ENCODE data around the gene ERICH3. TPM values are rescaled to one million over a fixed set of nuclear protein-coding genes. Genes with fewer than 3 reads are reported as not detected.

Gene ERICH3
- total RNA-seq, 1 experiment from 2014 or later, result 0.07 TPM

- no peak for DNase-seq (ENCODE audit: low spot score)
Measured at GRCh38 chr1:74587888-74588287, 85.7 kb downstream of the ERICH3 start.

GRCh38 chr1:74586253-74586897 lies 87.2 kb downstream of the ERICH3 start:
- DNase-seq (ENCODE audit: low spot score), result peak; percentile 2

DNA sequence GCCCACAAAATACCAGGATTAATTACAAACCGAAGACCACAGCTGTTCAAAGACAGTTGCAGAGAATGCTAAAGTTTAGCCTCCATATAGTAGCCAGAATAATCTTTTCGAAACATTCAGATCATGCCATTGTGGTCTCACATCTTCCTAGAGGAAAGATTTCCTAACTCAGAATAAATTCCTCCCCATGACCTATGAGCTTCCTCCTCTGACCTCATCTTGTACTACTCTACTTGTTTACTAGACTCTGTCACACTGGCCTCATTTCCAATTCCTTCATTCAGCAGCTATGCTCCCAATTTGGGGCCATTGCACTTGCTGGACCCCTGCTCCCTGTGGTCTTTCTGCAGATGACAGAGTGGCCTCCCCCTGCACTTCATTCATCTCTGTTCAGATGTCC lies 89.4 kb downstream of the ERICH3 start:
- DNase-seq (ENCODE audit: low spot score), result no peak

DNA sequence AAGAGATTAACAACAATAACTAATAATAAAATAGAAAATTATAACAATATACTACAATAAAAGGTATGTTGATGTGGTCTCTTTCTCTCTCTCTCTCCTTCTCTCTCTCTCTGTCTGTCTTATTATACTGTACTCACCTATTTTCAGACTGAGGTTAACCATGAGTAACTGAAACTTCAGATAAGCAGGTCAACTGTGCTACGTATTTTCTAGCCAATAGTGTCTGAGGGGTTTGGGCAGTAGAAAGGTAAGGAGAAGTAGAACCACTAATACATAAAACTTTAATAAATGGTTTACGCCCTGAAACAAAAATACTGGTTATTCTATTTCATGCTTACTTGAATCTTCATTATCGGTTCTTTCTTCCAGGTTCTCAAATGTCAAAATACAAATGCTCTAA lies 90.2 kb downstream of the ERICH3 start:
- no peak for DNase-seq (ENCODE audit: low spot score)

GRCh38 chr1:74579425-74579824 lies 94.2 kb downstream of the ERICH3 start:
- no peak for DNase-seq (ENCODE audit: low spot score)

DNA sequence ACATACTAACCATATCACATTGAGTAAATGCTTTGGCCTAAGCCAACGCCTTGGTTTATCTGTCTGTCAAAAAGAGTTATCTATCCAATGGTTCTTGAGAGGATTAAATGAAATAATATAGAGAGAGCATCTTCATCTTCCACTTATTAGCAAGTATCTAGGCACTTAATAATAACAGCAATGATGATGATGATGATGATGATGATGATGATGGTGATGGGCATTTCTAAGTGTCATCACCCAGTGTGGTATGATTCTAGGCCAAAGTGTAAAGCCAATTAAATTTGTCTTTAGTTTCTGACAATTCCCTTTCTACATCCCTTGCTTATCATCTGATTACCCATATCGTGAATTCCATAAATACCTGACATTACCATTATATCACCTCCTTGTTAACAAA lies 95.5 kb downstream of the ERICH3 start:
- DNase-seq (ENCODE audit: low spot score), result no peak

DNA sequence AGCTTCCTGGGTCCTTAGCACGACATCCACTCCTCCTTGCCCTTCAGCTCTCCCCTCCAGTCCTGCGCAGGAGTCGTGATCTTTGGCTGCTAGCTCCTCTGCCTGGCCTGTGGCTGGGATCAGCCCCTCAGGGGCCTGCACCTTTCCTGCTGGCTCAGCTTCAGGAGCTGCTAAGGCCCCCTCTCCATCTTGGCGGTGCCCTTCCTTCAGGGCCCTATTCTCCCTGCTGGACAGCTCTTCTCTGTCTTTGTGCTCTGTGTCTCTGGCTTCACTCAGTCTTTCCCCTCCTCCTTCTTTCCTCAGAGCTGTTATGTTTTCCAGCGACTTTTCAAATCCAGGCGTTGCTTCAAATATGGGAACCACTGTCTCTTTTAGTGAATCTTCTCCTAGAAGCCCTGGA lies 101.7 kb downstream of the ERICH3 start:
- no peak for DNase-seq (ENCODE audit: low spot score)

- DNase-seq (ENCODE audit: low spot score), result no peak
Measured at GRCh38 chr1:74571493-74571800, 102.1 kb downstream of the ERICH3 start.

DNA sequence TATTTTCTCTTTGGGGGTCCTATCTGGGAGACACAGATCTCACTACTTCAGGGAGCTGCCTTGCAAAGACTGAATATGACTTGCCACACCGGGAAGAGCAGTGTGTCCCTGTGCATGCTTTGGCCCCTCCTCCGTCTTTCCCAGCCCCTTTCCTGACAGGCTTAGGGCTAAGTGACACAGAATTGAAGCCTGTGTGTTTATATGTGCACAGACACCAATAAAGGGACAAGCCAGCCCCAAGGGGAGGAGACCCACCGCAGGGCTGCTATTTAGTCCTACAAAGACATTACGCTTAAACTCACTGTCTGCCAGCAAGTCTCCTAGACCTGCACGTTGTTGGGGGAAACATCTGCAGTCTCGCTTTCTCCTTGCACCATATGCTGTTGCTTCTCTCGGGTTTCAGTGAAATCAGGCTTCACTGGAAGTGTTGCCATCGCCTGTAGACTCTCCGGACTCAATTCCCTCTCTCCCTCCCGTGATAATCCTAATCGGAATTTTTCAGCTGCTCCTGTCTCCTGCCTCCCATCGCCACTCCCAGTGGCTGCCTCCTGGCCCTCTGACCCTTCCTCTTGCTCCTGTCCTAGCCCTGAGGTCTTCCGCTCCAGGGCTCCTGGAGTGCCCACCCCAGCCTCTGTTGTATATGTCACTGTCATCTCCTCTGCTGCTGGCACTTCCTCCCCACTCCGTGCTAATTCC lies 102.6 kb downstream of the ERICH3 start:
- no peak for DNase-seq (ENCODE audit: low spot score)

GRCh38 chr1:74549932-74550331 lies 123.7 kb downstream of the ERICH3 start:
- no peak for DNase-seq (ENCODE audit: low spot score)

DNA sequence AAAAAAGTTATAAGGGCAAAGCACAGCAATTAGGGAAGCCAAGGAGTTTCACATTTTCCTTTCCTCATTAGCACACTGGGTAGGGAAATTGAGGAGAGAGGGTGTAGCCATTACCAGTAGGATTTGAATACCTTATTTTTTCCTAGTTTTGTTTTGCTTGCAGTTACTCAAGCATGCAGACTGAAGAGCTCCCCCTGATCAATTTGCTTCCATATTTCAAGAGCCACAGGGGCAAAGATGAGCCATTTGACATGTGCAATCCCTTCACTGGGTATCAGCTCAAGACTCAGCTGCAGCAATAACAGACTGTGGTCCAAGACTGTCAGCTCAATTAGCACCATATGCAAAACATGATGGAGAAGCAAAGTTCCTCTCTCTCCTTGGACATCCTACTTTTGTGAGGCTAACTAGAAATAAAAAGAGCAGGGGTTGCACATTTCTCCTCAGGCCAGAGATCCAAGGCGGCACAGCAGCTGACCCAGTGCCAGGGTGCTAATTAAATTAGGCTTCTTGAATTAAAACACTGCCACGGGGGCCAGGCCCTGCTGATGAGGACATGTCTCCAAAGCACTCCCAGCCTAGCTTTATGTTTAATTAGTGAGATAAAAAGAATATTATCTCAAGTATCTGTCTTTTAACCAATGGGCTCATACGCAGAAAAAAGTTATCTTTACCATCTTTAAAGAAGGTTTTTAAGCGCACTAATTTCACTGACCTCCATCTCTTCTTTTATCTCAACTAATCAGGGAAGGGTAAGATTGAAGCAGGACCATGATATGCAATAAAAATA lies 124.4 kb downstream of the ERICH3 start:
- DNase-seq (ENCODE audit: low spot score), result no peak

DNA sequence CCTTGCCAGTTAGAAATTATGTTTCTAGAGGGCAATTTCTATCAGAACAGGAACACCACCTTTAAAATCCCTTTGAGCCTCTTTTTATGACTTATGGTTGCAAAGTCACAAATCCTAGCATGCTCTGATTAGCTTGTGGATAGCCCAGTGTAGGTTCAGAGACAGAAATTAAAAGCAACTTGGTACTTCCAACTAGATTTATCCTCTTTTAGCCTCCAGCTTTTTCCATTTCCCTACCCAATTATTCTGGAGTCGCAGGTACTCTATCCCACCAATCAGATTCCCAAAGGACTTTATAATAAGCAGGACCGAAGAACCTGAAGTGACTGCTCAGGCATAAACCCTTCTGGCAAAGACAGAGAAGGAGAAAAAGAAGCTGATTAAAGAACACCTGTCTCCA lies 127.8 kb downstream of the ERICH3 start:
- no peak for DNase-seq (ENCODE audit: low spot score)

GRCh38 chr1:74534241-74534640 lies 139.4 kb downstream of the ERICH3 start:
- DNase-seq (ENCODE audit: low spot score), result peak; percentile 46

DNA sequence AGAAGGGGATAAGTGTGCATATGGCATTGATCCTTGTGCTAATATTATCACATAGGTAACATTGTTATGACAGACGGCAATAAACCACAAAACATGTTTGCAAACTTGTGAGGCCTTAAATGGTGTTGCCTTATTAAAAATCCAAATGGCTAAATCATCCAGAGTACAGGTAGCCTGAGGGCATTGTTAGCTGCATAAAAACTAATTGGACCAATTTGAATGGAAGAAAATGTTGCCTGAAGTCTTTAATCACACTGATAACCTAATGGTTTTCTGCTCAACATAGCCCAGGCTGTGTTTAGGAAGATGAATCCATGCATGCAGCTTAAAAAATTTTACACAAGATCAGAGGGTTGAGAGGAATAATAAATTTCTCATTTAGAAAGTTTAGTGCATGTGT lies 141.8 kb downstream of the ERICH3 start:
- no peak for DNase-seq (ENCODE audit: low spot score)

GRCh38 chr1:74530892-74531291 lies 142.7 kb downstream of the ERICH3 start:
- DNase-seq (ENCODE audit: low spot score), result no peak

DNA sequence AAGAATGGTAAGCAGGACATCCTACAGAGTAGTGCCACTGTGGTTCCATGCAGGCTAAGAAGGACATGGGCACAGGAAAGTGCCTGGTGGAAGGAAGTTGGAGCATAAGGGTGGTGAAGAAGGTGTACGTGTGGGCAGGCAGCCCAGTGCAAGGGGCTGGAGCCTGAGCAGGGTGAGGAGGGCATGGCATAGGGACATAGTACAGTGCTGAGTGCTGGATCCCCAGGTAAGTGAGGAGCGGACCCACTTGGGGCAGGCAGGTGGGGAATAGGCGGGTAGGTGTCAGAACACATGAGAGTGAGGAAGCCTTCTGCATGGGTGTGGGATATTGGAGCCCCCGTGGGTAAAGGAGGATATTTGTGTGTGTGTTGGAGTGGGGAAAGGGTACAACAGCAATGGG lies 145.5 kb downstream of the ERICH3 start:
- no peak for DNase-seq (ENCODE audit: low spot score)

DNA sequence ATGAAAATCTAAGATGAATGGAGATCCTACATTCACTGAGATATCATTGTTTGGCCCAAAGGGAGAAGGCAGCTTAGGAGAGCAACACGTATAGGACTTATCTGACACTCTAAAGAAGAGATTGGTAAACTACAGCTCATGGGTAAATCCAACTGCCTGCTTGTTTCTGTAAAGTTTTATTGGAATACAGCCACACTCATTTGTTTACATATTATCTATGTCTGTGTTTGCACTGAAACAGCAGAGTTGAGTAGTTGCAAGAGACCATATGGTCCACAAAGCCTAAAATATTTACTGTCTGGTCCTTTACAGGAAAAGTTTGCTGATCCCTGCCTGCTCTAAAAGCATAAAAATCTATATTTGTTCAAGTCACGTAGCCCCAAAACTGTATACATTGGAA lies 146.9 kb downstream of the ERICH3 start:
- no peak for DNase-seq (ENCODE audit: low spot score)

DNA sequence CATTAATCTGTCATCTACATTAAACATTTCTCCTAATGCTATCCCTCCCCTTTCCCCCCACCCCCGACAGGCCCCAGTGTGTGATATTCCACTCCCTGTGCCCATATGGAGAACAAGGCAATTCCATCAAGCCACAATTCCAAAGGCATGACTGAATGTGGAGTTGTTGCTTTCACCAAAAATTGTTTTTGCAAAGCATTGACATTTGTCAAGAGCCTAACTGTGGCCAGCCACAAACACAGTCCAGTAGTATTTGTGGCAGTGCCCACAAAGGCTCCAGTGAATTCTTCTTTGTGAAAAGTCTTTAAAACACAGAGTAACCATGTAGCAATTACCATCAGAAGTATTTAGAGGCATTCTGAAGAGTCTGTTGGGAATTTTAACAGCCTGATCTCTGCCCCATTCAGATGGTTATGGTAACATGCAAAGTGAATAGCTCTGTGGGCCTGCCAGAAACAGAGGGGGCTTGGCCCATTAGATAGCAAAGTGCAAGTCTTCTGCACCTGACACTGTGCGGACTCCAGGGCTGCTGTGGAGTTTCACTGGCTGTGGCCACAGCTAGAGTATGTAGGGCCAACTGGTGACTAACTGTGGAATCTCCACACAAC lies 149.6 kb downstream of the ERICH3 start:
- no peak for DNase-seq (ENCODE audit: low spot score)

- DNase-seq (ENCODE audit: low spot score), result no peak
Measured at GRCh38 chr1:74522148-74522547, 151.4 kb downstream of the ERICH3 start.

Measured in A172 (cell line).